Islet precursor cell (in vitro differentiated cells): Measurements from ENCODE around the gene CMKLR1.
A peak's percentile ranks its signal among the peaks of the same experiment; 100 is the strongest.

Experiments used
- DNase-seq: peaks from one replicate; pipeline ENCODE4 v3.0.0-alpha.2; 2018

The CMKLR1 gene

DNA sequence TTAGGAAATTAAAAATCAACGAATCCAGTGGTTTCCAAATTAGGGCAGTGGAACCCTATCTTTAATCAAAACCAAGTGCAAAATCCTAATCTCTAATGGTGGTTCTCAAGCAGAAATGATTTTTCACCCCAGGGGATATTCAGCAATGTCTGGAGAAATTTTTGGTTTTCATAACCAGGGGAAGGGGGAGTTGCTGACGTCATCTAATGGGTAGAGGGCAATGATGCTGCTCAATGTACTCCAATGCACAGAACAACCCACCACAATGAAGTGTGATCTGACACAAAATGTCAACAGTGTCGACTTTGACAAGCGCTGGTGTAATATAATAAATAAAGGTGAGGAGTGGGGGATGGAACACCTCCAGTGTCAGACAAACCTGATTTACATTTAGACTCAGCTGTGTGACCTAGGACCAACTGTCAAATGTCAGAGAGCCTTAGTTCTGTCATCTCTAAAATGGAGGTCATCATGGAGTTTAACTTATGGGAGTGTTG, 81.5 kb downstream of the CMKLR1 start:
- DNase-seq: no peak

DNA sequence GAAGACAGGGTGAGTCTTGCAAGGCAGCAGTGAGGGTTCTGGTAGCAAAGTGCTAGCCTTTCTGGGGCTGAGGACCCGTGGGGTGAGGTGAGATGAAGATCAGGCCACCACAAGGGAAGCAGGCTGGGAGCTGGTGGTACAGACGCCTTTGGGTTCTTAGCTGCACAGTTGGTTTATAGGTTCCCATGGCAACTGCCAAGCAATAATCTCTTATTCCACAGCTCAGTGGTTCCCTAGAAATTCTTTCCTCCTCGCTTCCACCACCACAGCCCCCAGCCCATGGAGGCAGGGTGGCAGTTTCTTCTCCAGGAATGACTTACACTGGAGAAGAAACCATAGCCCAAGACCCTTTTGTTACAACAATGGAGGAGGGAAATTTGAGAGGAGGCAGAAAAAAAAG, 82.1 kb downstream of the CMKLR1 start:
- DNase-seq: no peak

DNA sequence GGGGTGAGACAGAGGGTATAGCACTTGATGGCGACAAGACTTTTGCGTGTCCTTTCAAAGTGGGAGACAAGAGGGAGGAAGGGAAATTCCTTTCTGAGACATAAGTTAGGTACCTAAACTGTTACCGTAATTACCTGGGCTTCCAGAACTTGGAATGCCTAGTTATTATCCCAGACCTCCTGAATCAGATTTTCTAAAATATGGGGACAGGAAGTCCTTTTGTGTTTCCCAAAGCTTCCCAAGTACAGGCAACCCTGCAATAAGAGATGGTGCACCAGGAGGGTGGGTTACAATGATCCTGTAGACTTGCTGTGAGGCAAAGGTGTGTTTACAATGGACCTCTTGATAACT, 83.9 kb downstream of the CMKLR1 start:
- no peak for DNase-seq

DNA sequence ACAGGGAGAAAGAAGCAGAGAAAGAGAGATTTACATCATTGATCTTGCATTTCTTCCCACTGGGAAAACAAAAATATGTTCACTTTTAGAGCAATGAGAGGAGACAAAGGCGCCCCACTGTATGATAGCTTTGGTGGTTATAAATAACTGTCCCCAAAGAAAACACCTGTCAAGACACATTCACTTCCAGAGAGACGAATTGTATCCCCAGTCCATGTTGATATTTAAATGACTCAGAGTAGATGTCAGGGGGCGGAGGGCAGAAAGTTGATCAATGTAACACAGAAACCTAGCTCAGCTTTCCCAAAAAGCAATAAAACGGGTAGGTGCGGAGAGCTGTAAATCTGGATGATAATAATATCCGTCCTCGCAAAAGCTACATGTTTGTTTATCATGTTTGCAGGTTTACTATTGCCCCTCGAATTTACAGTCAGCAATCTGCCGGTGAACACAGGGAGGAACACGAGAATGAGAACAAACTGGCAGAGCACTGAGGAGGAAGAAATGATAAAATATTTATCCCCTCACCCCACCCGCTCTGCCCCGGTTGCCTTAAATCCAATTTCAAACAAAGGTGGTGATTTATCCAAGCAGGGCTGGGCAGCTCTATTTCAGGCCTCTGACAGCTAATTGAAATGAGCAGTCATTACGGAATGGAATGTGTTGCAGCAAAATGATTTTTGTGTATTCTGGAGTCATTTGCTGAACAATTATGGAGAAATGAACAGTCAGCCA, 84.4 kb downstream of the CMKLR1 start:
- no peak for DNase-seq

DNA sequence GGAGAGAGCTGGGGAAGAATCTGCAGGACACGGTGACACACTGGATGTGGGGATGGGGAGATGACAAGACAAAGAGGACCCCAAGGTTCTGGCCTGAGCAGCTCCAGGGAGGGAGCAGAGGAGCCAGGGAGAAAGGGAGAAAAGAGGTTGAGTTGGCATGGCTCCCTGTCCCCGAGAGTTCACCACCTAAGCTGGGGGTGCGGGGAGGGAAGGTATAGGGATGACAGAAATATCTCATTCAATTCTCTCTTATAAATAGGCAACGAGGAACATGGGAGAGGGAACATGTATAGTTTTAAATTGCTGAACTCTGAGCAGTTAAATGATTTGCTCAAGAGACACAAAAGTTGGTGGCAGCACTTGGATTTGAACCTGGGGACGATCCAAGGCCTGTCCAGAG, 85.1 kb downstream of the CMKLR1 start:
- DNase-seq: no peak

DNA sequence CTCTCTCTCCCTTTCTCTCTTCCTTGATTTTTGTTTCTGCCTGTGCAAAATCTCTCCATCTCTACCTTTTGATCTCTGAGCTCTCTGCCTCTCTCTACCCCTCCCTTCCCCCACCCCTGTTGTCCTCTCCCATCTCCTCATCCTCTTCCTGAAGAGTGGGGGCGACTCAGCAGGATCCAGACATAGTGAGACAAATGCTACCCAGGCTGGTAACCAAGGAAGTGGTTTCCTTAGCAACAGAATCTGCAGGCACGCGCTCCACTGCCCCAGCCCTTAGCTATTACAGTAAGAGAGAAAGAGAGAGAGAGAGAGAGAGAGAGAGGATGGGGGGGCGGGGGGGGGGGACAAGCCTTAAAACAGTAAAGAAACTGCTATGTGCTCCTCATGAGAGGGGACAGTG, 85.6 kb downstream of the CMKLR1 start:
- no peak for DNase-seq

DNA sequence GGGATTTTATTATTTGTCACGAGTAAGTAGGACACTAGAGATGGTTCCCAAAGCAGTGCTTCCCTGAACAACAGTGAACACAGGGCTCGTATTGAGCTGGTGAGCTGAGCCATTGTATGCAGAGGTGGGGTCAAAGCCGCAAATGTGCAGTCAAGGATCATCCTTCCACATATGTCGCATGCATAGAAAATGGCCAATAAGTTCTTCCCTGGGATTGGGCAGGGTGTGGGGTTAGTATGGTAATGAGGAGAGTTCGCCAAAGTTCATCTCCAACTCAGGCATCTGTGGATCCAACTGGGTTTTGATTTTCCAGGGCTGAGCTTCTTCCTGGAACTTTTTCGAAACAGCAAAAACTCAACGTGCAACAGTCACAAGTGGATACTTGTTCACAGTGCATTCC, 86.6 kb downstream of the CMKLR1 start:
- DNase-seq: no peak

DNA sequence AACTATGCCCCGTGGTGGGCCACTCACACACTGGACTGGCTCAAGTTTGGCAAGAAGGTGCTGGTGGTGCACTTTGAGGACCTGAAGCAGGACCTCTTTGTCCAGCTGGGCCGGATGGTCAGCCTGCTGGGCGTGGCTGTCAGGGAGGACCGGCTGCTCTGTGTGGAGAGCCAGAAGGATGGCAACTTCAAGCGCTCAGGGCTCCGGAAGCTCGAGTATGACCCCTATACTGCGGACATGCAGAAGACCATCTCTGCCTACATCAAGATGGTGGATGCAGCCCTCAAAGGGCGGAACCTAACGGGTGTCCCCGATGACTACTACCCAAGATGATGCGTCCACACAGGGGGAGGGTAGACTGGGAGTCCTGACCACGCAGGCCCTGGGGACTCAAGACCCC, 91.1 kb downstream of the CMKLR1 start:
- no peak for DNase-seq

DNA sequence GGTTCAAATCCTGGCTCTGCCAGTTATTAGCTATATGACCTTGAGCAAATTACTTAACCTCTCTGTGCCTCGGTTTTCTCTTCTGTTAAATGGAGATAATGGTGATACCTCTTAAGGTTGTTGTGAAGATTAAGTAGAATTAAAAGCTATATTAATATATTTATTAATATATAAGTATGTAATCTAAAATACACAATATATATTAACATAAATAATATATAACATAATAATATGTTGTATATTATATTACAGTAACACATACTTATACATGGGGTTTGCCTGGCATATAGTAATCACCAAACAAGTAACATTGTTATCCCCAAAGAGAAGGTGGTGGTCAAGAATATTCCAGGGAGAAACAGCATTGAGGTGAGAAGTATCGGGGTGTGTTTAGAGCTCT, 92.0 kb downstream of the CMKLR1 start:
- no peak for DNase-seq

DNA sequence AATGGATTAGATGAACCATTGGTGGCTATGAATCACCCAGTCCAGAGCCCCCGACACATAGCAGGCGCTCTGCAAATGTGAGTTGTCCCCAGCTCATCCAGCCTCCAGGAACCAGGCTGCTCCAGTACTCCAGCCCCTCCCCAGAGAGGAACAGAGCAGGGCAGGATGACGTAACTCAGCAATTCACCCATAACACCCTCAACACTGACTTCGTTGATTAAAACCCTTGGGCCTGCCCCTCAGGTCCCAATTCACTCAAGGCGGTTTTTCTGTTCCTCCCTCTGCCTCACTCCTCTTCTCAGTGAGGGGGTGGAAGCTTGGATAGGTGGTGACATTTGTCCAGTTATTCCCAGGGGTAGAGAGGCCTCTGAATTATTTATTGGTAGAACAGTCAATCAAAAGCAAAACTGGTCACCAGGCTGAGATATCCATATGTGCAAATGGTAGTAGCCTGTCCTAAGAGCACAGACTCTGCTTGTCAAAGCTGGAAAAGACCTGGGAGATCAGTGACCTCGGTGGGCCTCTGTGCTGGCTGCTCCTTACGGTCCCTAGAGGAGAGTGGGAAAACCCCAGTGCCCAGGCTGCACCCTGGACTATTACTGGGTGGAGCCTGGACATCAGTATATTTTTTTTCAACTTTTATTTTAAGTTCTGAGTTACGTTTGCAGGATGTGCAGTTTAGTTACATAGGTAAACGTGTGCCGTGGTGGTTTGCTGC, 97.0 kb downstream of the CMKLR1 start:
- DNase-seq: peak; percentile 90

DNA sequence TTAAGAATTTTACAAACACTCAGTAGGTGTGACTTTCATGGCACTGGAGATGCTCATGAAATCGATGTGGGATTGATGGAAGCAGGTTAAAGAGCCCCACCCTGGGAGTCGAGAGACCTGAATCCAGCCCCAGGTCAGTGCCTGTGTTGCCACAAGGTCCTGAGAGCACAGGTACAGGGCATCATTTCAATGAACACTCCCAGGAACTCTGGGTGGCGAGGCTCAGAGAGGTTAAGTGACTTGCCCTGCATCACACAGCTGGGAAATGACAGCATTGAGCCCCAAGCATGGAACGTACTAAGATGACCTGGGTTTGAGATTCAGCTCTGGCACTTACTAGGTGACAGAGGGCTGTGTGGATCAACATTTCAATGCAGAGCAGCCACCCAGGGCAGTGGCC, 98.2 kb downstream of the CMKLR1 start:
- no peak for DNase-seq

DNA sequence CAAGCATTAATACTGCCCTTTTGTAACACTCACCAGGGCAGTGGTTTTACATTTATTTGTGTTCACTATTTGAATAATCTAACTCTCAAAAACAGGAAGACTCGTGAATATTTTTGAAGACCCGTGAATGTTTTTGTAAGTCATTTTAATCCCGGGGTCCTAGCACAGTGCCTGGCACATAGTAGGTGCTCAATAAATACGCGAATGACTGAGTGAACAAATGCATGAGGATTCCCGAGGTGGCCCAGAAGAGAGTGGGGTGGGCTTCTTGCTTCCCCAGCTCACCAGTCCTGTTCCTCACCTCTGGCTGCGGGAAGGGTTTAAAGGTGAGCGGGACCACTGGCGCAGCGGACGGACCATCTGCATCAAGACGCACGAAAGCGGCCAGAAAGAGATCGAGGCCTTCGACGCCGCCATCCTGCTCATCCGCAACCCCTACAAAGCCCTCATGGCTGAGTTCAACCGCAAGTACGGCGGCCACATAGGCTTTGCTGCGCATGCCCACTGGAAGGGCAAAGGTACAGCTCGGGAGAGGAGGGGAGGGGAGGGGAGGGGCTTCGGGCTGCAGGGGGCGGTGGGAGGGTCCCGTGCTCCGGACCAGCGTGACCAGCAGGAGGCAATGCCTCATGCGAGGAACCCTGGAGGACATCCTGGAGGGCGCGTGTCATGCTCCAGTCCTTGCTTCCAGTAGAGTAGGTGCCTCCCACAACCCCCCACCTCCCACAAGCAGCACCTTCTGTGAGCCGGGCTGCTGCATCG, 98.9 kb downstream of the CMKLR1 start:
- DNase-seq: peak; percentile 74

DNA sequence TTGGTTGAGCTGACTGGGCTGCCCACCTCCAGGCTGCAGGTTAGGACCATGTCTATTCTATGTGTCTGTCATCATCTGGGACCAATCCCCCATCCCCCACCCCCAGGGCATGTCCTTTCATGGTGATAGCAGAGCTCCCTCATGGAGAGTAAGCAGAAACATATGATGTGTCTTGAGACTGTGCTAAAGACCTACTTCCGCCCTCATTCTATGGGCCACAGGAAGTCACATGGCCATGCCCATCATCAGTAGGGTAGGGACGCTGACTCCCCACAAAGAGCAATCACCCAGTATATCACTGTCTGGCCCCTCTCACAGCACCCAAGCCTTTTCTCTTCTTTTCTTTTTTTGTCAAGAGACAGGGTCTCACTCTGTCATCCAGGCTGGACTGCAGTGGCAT, 99.7 kb downstream of the CMKLR1 start:
- DNase-seq: no peak

DNA sequence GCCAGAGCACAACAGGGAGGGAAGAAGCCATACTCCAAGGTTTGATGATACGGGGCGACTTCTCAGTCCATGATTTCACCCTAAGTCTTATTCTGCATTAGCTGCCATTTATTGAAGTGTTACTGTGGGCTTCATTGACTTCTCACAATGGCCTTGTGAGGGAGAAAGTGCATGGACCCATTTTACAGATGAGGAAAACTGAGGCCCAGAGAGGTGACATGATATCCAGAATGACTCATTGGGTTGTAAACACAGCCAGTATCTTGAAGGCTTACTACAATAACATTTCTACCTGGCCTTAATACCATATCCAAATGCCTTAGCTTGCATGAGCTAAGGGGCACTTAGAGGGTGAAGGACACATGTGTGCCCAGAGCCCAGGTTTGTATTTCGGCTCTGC, 100.6 kb downstream of the CMKLR1 start:
- DNase-seq: no peak
